VCaP (cell line): ENCODE data around the gene CAP2.
"Not testable (repeated sequence)": the region's sequence is repeated elsewhere in the genome, so short reads cannot be mapped to it uniquely, and the experiment has no call there.

Source experiments
- H3K27ac ChIP-seq: fragments of 450-650 bp; 2 replicates; pipeline ENCODE4 v1.5.1; 2017
- CTCF ChIP-seq: fragments of 450-650 bp; conservative IDR thresholded peaks from 2 replicates; pipeline ENCODE4 v1.5.1; 2017; ENCODE audit warnings: mild to moderate bottlenecking, moderate library complexity

CAP2 gene

GRCh38 chr6:17396256-17396655 is 2.9 kb downstream of the CAP2 start:
- no peak for TF ChIP-seq CTCF
- no peak overlapping the region for H3K27ac ChIP-seq

- TF ChIP-seq CTCF, result no peak
- H3K27ac ChIP-seq, result no peak overlapping the region
Observed at GRCh38 chr6:17397764-17398194, 4.4 kb downstream of the CAP2 start.

- H3K27ac ChIP-seq, result not testable (repeated sequence)
Observed at GRCh38 chr6:17405181-17405943, 12.0 kb downstream of the CAP2 start.

- TF ChIP-seq CTCF, result no peak
- H3K27ac ChIP-seq, result no peak overlapping the region
Observed at GRCh38 chr6:17405944-17406245, 12.5 kb downstream of the CAP2 start.

- no peak for TF ChIP-seq CTCF
- H3K27ac ChIP-seq, result no peak overlapping the region
Observed at GRCh38 chr6:17408081-17408480, 14.7 kb downstream of the CAP2 start.

GRCh38 chr6:17410281-17410680 is 16.9 kb downstream of the CAP2 start:
- no peak overlapping the region for H3K27ac ChIP-seq
- no peak for TF ChIP-seq CTCF

GRCh38 chr6:17413313-17413750 is 19.9 kb downstream of the CAP2 start:
- no peak for TF ChIP-seq CTCF
- H3K27ac ChIP-seq, result no peak overlapping the region

GRCh38 chr6:17414395-17414794 is 21.0 kb downstream of the CAP2 start:
- not testable (repeated sequence) for H3K27ac ChIP-seq

- no peak for TF ChIP-seq CTCF
- no peak overlapping the region for H3K27ac ChIP-seq
Observed at GRCh38 chr6:17415321-17415720, 21.9 kb downstream of the CAP2 start.
